NT2/D1 (cell line): ENCODE results near the gene OPCML.

Experiments used
- SUZ12 ChIP-seq: IDR thresholded peaks from 2 replicates; pipeline ENCODE4 v1.6.1; 2011; ENCODE audit not compliant: insufficient read length, insufficient read depth; ENCODE audit errors: extremely low read depth
- ZNF274 ChIP-seq: IDR thresholded peaks from 2 replicates; pipeline ENCODE4 v1.6.1; 2011; ENCODE audit warnings: mild to moderate bottlenecking, low read depth, low read length

DNA sequence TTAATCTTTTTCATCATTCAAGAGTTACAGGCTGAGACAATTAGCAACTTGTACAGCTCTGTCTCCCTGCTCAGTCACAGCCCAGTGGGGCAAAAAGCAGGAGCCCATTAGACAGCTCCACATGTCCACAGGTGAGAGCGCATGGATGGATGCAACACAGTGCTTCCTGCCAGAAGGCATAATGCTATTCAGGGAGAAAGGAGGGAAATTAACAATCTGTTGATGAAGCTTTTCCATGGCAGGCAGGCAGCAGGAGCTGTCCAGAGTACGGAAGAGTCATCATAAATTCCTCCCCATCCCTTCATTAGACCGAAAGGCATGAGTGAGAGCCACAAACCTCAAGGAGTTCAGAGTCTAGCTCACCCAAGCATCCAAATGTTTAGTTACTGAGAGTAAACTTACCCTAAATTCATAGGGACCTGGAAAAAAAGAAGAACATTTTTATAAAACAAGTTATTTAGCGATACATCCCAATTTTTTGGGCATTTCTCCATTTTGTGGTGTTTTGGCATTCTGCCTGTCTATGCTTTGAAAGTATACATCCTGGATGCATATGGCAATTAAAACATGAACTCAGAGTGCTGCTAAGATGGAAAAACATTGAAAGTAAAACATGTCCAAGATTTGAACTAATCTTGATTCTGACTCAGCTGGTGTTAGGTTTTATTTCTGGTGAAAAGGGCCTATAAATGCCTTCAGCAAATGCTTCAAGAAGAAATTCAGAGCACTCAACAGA is 428.1 kb downstream of the OPCML start:
- TF ChIP-seq ZNF274 (no peak), SUZ12 (no peak)
